GM12878 (cell line): ENCODE results near the gene TSSC4. TPM values are rescaled to one million over a fixed set of nuclear protein-coding genes. Genes with fewer than 3 reads are reported as not detected.

Experiments used
- ATAC-seq: fragments of 200-7000 bp; cut with Tn5 transposase; 3 replicates; pipeline ENCODE4 v1.9.1; 2020; ENCODE audit warnings: mild to moderate bottlenecking, moderate library complexity
- BruUV-seq: library from RNA; stranded (reverse); fragments of 400-500 nt; replicated peaks from 2 replicates; lab custom pipeline; 2021; lab: Mats Ljungman, UMichigan
- CTCF ChIA-PET: fragments of 300-600 bp; sonication (Branson Sonifier 250); formaldehyde crosslinking; extraction: SDS; loops from one replicate; lab custom pipeline; 2021; ENCODE audit warnings: inconsistent platforms; lab: Yijun Ruan, JAX
- POLR2A ChIA-PET: fragments of 350-600 bp; formaldehyde crosslinking; extraction: SDS; loops from one replicate; lab custom pipeline; 2021; ENCODE audit warnings: inconsistent platforms; lab: Charles Lee
- RAD21 ChIA-PET: fragments of 300-600 bp; sonication (Branson Sonifier 250); formaldehyde crosslinking; loops from one replicate; lab custom pipeline; 2023; ENCODE audit warnings: antibody characterized with exemption; ENCODE audit not compliant: unreplicated experiment; lab: Charles Lee
- SMC1A ChIA-PET: fragments of 300-600 bp; sonication (Branson Sonifier 250); formaldehyde crosslinking; loops from one replicate; lab custom pipeline; 2023; ENCODE audit not compliant: unreplicated experiment, uncharacterized antibody; lab: Charles Lee
- DNase-seq: peaks from one replicate; pipeline ENCODE4 v3.0.0-alpha.2; 2011; ENCODE audit warnings: low read depth, low spot score
- FAIRE-seq: peaks from 3 replicates; lab custom pipeline; 2011; peaks lifted over from hg19 to GRCh38; lab: Jason Lieb, UNC
- H2AFZ ChIP-seq: 2 replicates; pipeline ENCODE4 v1.6.0; 2011; ENCODE audit warnings: low read depth, low read length, control low read depth; ENCODE audit not compliant: control insufficient read depth
- H3K27ac ChIP-seq: 2 replicates; pipeline ENCODE4 v1.5.1; 2011; ENCODE audit warnings: control low read depth; ENCODE audit not compliant: control insufficient read depth, insufficient read depth
- H3K27me3 ChIP-seq, 2 experiments: replicated peaks in 1 of 2; 2 replicates each; pipeline versions ENCODE4 v1.6.0 to v1.6.1; 2011; ENCODE audit warnings: low read length in 1 of 2; ENCODE audit not compliant: control insufficient read depth in 2 of 2, insufficient read depth in 2 of 2
- H3K36me3 ChIP-seq, 2 experiments: 2 replicates each; pipeline ENCODE4 v1.5.1; 2011; ENCODE audit warnings: low read length in 1 of 2; ENCODE audit not compliant: control insufficient read depth in 2 of 2, insufficient read depth in 2 of 2
- H3K4me1 ChIP-seq: 2 replicates; pipeline ENCODE4 v1.6.1; 2011; ENCODE audit warnings: mild to moderate bottlenecking, low read length, moderate library complexity, mixed read lengths; ENCODE audit not compliant: control insufficient read depth, insufficient read depth
- H3K4me2 ChIP-seq: 2 replicates; pipeline ENCODE4 v1.6.0; 2011; ENCODE audit warnings: control low read depth; ENCODE audit not compliant: control insufficient read depth, insufficient read depth
- H3K4me3 ChIP-seq: fragments of 200-600 bp; sonication (generic); 2 replicates; pipeline ENCODE4 v1.5.1; 2016
- H3K79me2 ChIP-seq: 2 replicates; pipeline ENCODE4 v1.6.0; 2011; ENCODE audit warnings: low read length; ENCODE audit not compliant: control insufficient read depth, insufficient read depth
- H3K9ac ChIP-seq: 2 replicates; pipeline ENCODE4 v1.8.0; 2011; ENCODE audit warnings: low read length, control low read depth, mixed read lengths; ENCODE audit not compliant: control insufficient read depth, insufficient read depth
- H3K9me3 ChIP-seq: replicated peaks from 3 replicates; pipeline ENCODE4 v1.5.1; 2011; ENCODE audit warnings: mild to moderate bottlenecking, low read length; ENCODE audit not compliant: control insufficient read depth, insufficient read depth
- H4K20me1 ChIP-seq: 2 replicates; pipeline ENCODE4 v1.6.0; 2011; ENCODE audit not compliant: control insufficient read depth, insufficient read depth
- CHD1 ChIP-seq: IDR thresholded peaks from 2 replicates; pipeline ENCODE4 v1.6.1; 2012; ENCODE audit warnings: low read depth, low read length, improper control_type of control experiment
- MYC ChIP-seq: IDR thresholded peaks from 2 replicates; pipeline ENCODE4 v1.6.1; 2011; ENCODE audit warnings: mild to moderate bottlenecking, low read length, moderate library complexity, inconsistent platforms; ENCODE audit not compliant: insufficient read depth, insufficient replicate concordance, insufficient read length, severe bottlenecking
- PAX5 ChIP-seq: IDR thresholded peaks from 2 replicates; pipeline ENCODE4 v1.6.1; 2011; ENCODE audit warnings: low read depth, low read length, borderline replicate concordance
- RCOR1 ChIP-seq: conservative IDR thresholded peaks from 2 replicates; pipeline ENCODE4 v1.6.1; 2012; ENCODE audit warnings: low read depth, low read length, improper control_type of control experiment
- RELA ChIP-seq: fragments of 450-650 bp; IDR thresholded peaks from 2 replicates; pipeline ENCODE4 v1.8.0; 2014; ENCODE audit warnings: borderline replicate concordance; ENCODE audit not compliant: partially characterized antibody
- SKIL ChIP-seq: fragments of 450-650 bp; IDR thresholded peaks from 2 replicates; pipeline ENCODE4 v1.6.1; 2017; ENCODE audit warnings: mild to moderate bottlenecking, low read depth, inconsistent platforms; ENCODE audit not compliant: poor library complexity, severe bottlenecking
- SMC3 ChIP-seq: IDR thresholded peaks from 2 replicates; pipeline ENCODE4 v1.6.1; 2011; ENCODE audit warnings: low read length, improper control_type of control experiment, borderline replicate concordance
- SUPT20H ChIP-seq: IDR thresholded peaks from 2 replicates; pipeline ENCODE4 v1.6.1; 2011; ENCODE audit warnings: low read depth, mild to moderate bottlenecking, low read length, moderate library complexity, borderline replicate concordance; ENCODE audit not compliant: control insufficient read depth
- TCF3 ChIP-seq: IDR thresholded peaks from 2 replicates; pipeline ENCODE4 v1.6.1; 2012; ENCODE audit warnings: low read depth, mild to moderate bottlenecking, low read length, borderline replicate concordance; ENCODE audit not compliant: insufficient read depth
- WRNIP1 ChIP-seq: IDR thresholded peaks from 2 replicates; pipeline ENCODE4 v1.6.1; 2011; ENCODE audit warnings: low read depth, low read length, improper control_type of control experiment, borderline replicate concordance
- WGBS: methylation state at CpG from one replicate; pipeline ENCODE4 v1.1.6; 2016; ENCODE audit warnings: low lambda C conversion rate; ENCODE audit not compliant: insufficient replicate concordance, insufficient coverage; ENCODE audit errors: missing lambda C conversion rate; 5-methylcytosine and 5-hydroxymethylcytosine counted together
- in situ Hi-C: fragments of 300-500 bp; cut with MboI; formaldehyde crosslinking; loops from 9 replicates; pipeline ENCODE4 v1.14.3; 2018; ENCODE audit warnings: mixed read lengths
- intact Hi-C: fragments of 100-400 bp; cut with micrococcal nuclease; formaldehyde crosslinking; loops from one replicate; pipeline ENCODE4 v1.14.2; 2022; ENCODE audit not compliant: unreplicated experiment
- polyA plus RNA-seq, 11 experiments: library from polyadenylated mRNA; depleted of rRNA in 4 of 11; unstranded in 6 of 11; stranded (reverse) in 5 of 11; fragments of >200 nt; fragmentation: Nextera tagmentation in 4 of 11; fragmentation: Illumina TruSeq in 1 of 11; extraction: Ambion mirVana in 4 of 11; extraction: Trizol in 1 of 11; gene quantifications; 1 replicate in 1 of 11; 2 replicates in 10 of 11; pipeline versions ENCODE4 v1.2.1 to v1.2.3, GENCODE V29; 2011 to 2016; ENCODE audit warnings: inconsistent platforms in 2 of 11, missing spikeins in 2 of 11, low read depth in 1 of 11
- total RNA-seq, 4 experiments: library from RNA; depleted of rRNA in 3 of 4; stranded (reverse); fragments of >200 nt in 3 of 4; fragmentation: Illumina TruSeq in 1 of 4; extraction: Trizol in 1 of 4; gene quantifications; 2 replicates each; pipeline versions ENCODE4 v1.2.1 to v1.2.3, GENCODE V29; 2013 to 2021
- TF ChIP-seq, protein P1 (sequence below): fragments of 450-650 bp; IDR thresholded peaks from 2 replicates; pipeline ENCODE4 v1.6.1; 2018; ENCODE audit warnings: borderline replicate concordance, mild to moderate bottlenecking; ENCODE audit not compliant: partially characterized antibody

The TSSC4 gene
- total and polyA plus RNA-seq, 10 of the 15 experiments (the other 5 are each of a cell fraction or from before 2014, with no cell fraction given): 0.69 to 70.1 (median 25.7) TPM

GRCh38 chr11:2448661-2449547 is 48.4 kb downstream of the TSSC4 start:
- Histone ChIP-seq H3K4me3 (no peak overlapping the region), H3K27ac (no peak overlapping the region), H3K4me1 (no peaks in the 10 kb centered on the region), H3K27me3 (peaks cover 2 to 7% of the 10 kb centered on the region in 2 experiments; a peak in 3 of 4 replicates), H3K9ac (no peak overlapping the region), H3K36me3 (no peaks in the 10 kb centered on the region), H3K79me2 (no peaks in the 10 kb centered on the region), H2AFZ (no peak overlapping the region), H4K20me1 (no peaks in the 10 kb centered on the region), H3K4me2 (no peak overlapping the region), H3K9me3 (no peaks in the 10 kb centered on the region; the same call in 2 of the 3 replicates)
- POLR2A ChIA-PET: no interaction called here
- CTCF ChIA-PET: no interaction called here
- DNase-seq: no peak
- intact Hi-C loops: no loop called here
- no TSS peak for BruUV-seq
- in situ Hi-C loops: no loop called here
- SMC1A ChIA-PET: no interaction called here
- no peak for FAIRE-seq
- ATAC-seq: no peak
- 47% methylated on average over 21 of the region's 21 CpGs for WGBS
- RAD21 ChIA-PET: no interaction called here
- no peak for TF ChIP-seq SKIL
- TF ChIP-seq RELA: no peak
- no peak for TF ChIP-seq SMC3
- TF ChIP-seq, protein P1, sequence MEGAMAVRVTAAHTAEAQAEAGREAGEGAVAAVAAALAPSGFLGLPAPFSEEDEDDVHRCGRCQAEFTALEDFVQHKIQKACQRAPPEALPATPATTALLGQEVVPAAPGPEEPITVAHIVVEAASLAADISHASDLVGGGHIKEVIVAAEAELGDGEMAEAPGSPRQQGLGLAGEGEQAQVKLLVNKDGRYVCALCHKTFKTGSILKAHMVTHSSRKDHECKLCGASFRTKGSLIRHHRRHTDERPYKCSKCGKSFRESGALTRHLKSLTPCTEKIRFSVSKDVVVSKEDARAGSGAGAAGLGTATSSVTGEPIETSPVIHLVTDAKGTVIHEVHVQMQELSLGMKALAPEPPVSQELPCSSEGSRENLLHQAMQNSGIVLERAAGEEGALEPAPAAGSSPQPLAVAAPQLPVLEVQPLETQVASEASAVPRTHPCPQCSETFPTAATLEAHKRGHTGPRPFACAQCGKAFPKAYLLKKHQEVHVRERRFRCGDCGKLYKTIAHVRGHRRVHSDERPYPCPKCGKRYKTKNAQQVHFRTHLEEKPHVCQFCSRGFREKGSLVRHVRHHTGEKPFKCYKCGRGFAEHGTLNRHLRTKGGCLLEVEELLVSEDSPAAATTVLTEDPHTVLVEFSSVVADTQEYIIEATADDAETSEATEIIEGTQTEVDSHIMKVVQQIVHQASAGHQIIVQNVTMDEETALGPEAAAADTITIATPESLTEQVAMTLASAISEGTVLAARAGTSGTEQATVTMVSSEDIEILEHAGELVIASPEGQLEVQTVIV: no peak
- no peak for TF ChIP-seq CHD1
- TF ChIP-seq TCF3: no peak
- TF ChIP-seq MYC: no peak
- TF ChIP-seq WRNIP1: no peak
- no peak for TF ChIP-seq RCOR1
- no peak for TF ChIP-seq SUPT20H
- TF ChIP-seq PAX5: no peak
